Measurements from ENCODE around the gene RPL19.

DNA sequence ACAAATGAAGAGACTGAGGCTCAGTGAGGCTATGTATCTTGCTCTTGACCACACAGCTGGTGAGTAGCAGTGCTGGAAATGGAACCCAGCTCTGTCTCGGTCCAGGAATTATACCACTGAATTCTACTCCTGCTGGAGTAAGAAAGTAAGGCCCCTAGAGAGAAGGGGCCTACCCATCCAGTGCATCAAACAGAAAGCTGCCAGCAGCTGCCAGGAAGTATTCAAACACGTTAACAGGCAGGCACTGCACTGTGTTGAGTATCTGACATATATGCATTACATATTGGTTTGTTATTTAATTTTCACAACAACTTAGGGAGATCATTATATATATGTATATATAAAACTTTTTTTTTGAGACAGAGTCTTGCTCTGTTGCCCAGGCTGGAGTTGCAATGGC lies 38.1 kb upstream of the RPL19 start:
- no peak for TF ChIP-seq POLR2AphosphoS5 (IDR thresholded peaks at IDR 0.05; ENCODE audit: borderline replicate concordance, low read depth, low read length)
- TF ChIP-seq EZH2 (IDR thresholded peaks at IDR 0.05): no peak

Data from SK-N-MC (cell line).